Transverse colon (tissue), 4 donors: ENCODE measurements around the gene GAB2.

Experiments used
- EP300 ChIP-seq: sonication (generic); formaldehyde crosslinking; IDR thresholded peaks from one replicate; pipeline ENCODE4 v1.6.1; 2017; ENCODE audit warnings: antibody characterized with exemption, low read depth
- POLR2A ChIP-seq: fragments of 450-650 bp; IDR thresholded peaks from one replicate; pipeline ENCODE4 v1.6.1; 2016; ENCODE audit warnings: antibody characterized with exemption, mild to moderate bottlenecking, moderate library complexity
- POLR2AphosphoS5 ChIP-seq, 3 donors: sonication (generic); formaldehyde crosslinking; IDR thresholded peaks; one replicate each; pipeline ENCODE4 v1.6.1; 2016; ENCODE audit warnings: antibody characterized with exemption in 3 of 3
- TF ChIP-seq, protein P1 (sequence below), 5 experiments: fragments of 200-600 bp in 3 of 5; fragments of 450-650 bp in 2 of 5; sonication (generic) in 3 of 5; IDR thresholded peaks; 1 replicate in 2 of 5; 2 replicates in 3 of 5; pipeline ENCODE4 v1.5.1; 2016 to 2017; ENCODE audit warnings: antibody characterized with exemption in 5 of 5, inconsistent platforms in 3 of 5, mild to moderate bottlenecking in 2 of 5, moderate library complexity in 1 of 5

GRCh38 chr11:78268591-78269410 is 148.8 kb downstream of the GAB2 start:
- no peak for TF ChIP-seq POLR2AphosphoS5 (IDR thresholded peaks at IDR 0.05)
- TF ChIP-seq EP300: no peak
- no peak for TF ChIP-seq POLR2A
- TF ChIP-seq, protein P1, sequence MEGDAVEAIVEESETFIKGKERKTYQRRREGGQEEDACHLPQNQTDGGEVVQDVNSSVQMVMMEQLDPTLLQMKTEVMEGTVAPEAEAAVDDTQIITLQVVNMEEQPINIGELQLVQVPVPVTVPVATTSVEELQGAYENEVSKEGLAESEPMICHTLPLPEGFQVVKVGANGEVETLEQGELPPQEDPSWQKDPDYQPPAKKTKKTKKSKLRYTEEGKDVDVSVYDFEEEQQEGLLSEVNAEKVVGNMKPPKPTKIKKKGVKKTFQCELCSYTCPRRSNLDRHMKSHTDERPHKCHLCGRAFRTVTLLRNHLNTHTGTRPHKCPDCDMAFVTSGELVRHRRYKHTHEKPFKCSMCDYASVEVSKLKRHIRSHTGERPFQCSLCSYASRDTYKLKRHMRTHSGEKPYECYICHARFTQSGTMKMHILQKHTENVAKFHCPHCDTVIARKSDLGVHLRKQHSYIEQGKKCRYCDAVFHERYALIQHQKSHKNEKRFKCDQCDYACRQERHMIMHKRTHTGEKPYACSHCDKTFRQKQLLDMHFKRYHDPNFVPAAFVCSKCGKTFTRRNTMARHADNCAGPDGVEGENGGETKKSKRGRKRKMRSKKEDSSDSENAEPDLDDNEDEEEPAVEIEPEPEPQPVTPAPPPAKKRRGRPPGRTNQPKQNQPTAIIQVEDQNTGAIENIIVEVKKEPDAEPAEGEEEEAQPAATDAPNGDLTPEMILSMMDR (IDR thresholded peaks at IDR 0.05): no peak
